ENCODE data around the gene AMOTL2. TPM values are rescaled to one million over a fixed set of nuclear protein-coding genes. Genes with fewer than 3 reads are reported as not detected.
A peak's percentile ranks its signal among the peaks of the same experiment; 100 is the strongest.

Gene AMOTL2
- total and polyA plus RNA-seq, 2 experiments from 2014 or later, result 17.9 to 102 TPM

DNA sequence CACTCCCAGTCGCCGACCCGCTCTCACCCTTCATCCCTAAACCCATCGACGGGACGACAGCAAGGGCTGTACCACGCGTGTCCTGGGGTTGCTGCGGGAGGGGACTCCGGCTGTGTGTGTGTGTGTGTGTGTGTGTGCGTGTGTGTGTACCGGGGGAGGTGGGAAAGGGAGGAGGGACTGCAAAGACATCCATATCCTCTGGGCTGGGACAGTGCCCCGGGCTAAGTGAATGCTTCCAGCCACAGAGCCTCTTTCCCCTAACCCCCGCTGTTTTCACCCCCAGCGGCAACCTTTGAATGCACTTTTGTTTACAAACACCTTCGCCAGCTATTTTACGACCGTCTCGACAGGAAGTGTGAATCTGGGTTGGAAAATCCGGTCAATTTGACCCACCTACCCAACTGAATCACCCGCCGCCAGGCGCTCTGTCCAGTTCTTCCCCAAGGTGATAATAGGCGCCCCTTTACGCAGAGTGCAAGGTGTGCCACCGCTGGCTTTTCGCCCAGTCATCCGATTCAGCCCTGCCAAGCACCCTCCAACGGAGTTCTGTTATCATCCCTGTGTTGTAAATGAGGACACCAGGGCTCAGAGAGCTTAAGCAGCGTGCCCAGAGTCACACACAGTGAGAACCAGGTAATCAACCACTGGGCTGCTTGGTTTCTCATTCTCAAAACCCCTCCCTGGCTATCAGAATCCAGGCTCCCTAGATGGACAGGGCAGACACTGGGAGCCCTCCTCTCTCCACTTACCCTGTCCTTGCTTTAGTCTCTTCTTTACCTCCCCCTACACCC is 739 bp upstream of the AMOTL2 start (continued):
- TF ChIP-seq, protein P1, sequence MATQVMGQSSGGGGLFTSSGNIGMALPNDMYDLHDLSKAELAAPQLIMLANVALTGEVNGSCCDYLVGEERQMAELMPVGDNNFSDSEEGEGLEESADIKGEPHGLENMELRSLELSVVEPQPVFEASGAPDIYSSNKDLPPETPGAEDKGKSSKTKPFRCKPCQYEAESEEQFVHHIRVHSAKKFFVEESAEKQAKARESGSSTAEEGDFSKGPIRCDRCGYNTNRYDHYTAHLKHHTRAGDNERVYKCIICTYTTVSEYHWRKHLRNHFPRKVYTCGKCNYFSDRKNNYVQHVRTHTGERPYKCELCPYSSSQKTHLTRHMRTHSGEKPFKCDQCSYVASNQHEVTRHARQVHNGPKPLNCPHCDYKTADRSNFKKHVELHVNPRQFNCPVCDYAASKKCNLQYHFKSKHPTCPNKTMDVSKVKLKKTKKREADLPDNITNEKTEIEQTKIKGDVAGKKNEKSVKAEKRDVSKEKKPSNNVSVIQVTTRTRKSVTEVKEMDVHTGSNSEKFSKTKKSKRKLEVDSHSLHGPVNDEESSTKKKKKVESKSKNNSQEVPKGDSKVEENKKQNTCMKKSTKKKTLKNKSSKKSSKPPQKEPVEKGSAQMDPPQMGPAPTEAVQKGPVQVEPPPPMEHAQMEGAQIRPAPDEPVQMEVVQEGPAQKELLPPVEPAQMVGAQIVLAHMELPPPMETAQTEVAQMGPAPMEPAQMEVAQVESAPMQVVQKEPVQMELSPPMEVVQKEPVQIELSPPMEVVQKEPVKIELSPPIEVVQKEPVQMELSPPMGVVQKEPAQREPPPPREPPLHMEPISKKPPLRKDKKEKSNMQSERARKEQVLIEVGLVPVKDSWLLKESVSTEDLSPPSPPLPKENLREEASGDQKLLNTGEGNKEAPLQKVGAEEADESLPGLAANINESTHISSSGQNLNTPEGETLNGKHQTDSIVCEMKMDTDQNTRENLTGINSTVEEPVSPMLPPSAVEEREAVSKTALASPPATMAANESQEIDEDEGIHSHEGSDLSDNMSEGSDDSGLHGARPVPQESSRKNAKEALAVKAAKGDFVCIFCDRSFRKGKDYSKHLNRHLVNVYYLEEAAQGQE (IDR thresholded peaks at IDR 0.05; ENCODE audit: unreplicated experiment), result no peak
- TF ChIP-seq STAT1 (IDR thresholded peaks at IDR 0.05; ENCODE audit: unreplicated experiment) (no peak), ZNF331 (CRISPR knock-in tag; IDR thresholded peaks at IDR 0.05; ENCODE audit: low read depth) (no peak), EZH2phosphoT487 (IDR thresholded peaks at IDR 0.05; ENCODE audit: unreplicated experiment) (no peak)
- TF ChIP-seq, protein P2, sequence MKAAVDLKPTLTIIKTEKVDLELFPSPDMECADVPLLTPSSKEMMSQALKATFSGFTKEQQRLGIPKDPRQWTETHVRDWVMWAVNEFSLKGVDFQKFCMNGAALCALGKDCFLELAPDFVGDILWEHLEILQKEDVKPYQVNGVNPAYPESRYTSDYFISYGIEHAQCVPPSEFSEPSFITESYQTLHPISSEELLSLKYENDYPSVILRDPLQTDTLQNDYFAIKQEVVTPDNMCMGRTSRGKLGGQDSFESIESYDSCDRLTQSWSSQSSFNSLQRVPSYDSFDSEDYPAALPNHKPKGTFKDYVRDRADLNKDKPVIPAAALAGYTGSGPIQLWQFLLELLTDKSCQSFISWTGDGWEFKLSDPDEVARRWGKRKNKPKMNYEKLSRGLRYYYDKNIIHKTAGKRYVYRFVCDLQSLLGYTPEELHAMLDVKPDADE (IDR thresholded peaks at IDR 0.05), result no peak
- TF ChIP-seq, protein P3, sequence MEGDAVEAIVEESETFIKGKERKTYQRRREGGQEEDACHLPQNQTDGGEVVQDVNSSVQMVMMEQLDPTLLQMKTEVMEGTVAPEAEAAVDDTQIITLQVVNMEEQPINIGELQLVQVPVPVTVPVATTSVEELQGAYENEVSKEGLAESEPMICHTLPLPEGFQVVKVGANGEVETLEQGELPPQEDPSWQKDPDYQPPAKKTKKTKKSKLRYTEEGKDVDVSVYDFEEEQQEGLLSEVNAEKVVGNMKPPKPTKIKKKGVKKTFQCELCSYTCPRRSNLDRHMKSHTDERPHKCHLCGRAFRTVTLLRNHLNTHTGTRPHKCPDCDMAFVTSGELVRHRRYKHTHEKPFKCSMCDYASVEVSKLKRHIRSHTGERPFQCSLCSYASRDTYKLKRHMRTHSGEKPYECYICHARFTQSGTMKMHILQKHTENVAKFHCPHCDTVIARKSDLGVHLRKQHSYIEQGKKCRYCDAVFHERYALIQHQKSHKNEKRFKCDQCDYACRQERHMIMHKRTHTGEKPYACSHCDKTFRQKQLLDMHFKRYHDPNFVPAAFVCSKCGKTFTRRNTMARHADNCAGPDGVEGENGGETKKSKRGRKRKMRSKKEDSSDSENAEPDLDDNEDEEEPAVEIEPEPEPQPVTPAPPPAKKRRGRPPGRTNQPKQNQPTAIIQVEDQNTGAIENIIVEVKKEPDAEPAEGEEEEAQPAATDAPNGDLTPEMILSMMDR (conservative IDR thresholded peaks at IDR 0.05; ENCODE audit: low read depth in 2 of 2), result no peak

DNA sequence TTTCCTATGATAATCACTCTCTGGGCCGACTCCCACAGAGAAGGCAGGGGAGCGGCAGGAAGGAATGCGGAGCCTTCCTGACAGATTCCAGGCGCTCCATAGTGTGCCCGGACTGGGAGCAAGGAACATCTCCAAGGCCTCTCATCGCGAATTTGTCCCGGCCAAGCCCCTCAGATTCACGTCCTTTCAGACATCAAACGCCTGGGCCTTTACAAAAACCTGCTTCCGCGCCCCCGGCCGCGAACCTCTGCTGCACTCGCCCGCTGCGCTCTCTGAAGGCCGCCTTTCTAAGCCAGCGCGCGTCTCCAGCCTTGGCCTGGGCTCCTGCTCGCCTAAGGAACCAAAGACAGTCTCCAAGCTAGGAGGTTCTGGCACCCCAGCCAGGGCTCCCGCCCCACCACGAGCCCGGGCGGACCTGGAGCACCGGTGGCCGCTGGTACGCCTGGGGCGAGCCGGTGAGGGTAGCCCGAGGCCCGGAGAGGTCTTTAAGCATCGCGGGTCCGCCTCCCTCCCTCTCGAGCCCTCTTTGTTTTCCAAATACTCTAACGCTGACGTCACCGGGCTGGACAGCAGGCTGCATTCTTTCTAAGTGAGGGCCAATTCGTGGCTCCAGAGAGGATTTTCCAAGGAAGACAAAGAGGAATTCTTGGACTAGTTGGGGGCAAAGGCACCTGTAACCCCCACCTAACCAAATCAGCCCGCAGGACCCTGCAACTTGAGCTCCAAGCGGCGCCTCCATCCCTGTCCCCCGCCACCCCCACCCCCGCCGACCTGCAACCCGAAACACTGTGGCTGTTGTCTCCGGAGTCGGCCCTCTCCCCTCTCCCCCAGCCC is 759 bp downstream of the AMOTL2 start:
- H3K27ac Mint-ChIP-seq, result peak overlapping the region; percentile 97
- H3F3A ChIP-seq (replicated peaks; ENCODE audit: low read depth), result peaks cover 25% of the 10 kb centered on the region
- H3K4me2 ChIP-seq, result peak overlapping the region; percentile 92
- peaks cover 38% of the 10 kb centered on the region for H3K27me3 ChIP-seq (ENCODE audit: insufficient read depth)
- DNase-seq (ENCODE audit: low spot score) (peak; percentile 99), ATAC-seq (peak; percentile 50)
- peak overlapping the region; percentile 99 for H3K4me3 ChIP-seq
- peaks cover 29% of the 10 kb centered on the region for H4K20me1 ChIP-seq (replicated peaks; ENCODE audit: insufficient read depth)
- no peaks in the 10 kb centered on the region for H3K9me2 ChIP-seq (ENCODE audit: insufficient read depth)
- H3K27ac ChIP-seq (ENCODE audit: low read depth), result peak overlapping the region; percentile 99
- peaks cover 35% of the 10 kb centered on the region for H3K79me2 ChIP-seq (replicated peaks; ENCODE audit: insufficient read depth)
- H3K4me1 ChIP-seq (ENCODE audit: insufficient read depth), result peaks cover 42% of the 10 kb centered on the region
- peaks cover 53% of the 10 kb centered on the region for H3K27me3 Mint-ChIP-seq (ENCODE audit: insufficient read depth, low read depth, poor library complexity)
- peaks cover 25% of the 10 kb centered on the region for H3K36me3 ChIP-seq (ENCODE audit: insufficient read depth)
- peaks cover 59% of the 10 kb centered on the region for H3K4me1 Mint-ChIP-seq
- no peak for TF ChIP-seq EZH2phosphoT487 (IDR thresholded peaks at IDR 0.05; ENCODE audit: unreplicated experiment)
- TF ChIP-seq, protein P2 (IDR thresholded peaks at IDR 0.05), result no peak; the same call in 1 of the 2 replicates
- peak; percentile 93 for TF ChIP-seq CREB1 (CRISPR knock-in tag; IDR thresholded peaks at IDR 0.05; ENCODE audit: low read depth)
- TF ChIP-seq, protein P1 (IDR thresholded peaks at IDR 0.05; ENCODE audit: unreplicated experiment), result no peak
- TF ChIP-seq JUNB (IDR thresholded peaks at IDR 0.05; ENCODE audit: unreplicated experiment), result no peak
- TF ChIP-seq NANOG (IDR thresholded peaks at IDR 0.05; ENCODE audit: borderline replicate concordance), result 0 out of 2 replicates have a peak, but pooled peaks have one; percentile 45
- peak; percentile 50 for TF ChIP-seq POLR2AphosphoS5 (IDR thresholded peaks at IDR 0.05; ENCODE audit: low read depth)
- H3K36me3 Mint-ChIP-seq (ENCODE audit: low read depth), result peaks cover 38% of the 10 kb centered on the region
- H2AFZ ChIP-seq, result no peak overlapping the region
- peak overlapping the region; percentile 88 for H3K4me3 Mint-ChIP-seq
- H3K9me3 Mint-ChIP-seq, result no peaks in the 10 kb centered on the region
